Esophagus mucosa (tissue), 1 donor: Measurements from ENCODE around the gene XIST. TPM values are rescaled to one million over a fixed set of nuclear protein-coding genes. Genes with fewer than 3 reads are reported as not detected.
"Not testable (repeated sequence)": the region's sequence is repeated elsewhere in the genome, so short reads cannot be mapped to it uniquely, and the experiment has no call there.

ENCODE experiments used
- ATAC-seq: fragments of 200-7000 bp; cut with Tn5 transposase; one replicate; pipeline ENCODE4 v1.9.1; 2020
- total RNA-seq: library from RNA; stranded (reverse); gene quantifications from one replicate; pipeline ENCODE4 v1.2.4, GENCODE V29; 2023
- donor health status: DM: yes; HTN: yes; CAD: no.

The XIST gene
- total RNA-seq, 1 donor from 2014 or later = 115 TPM

GRCh38 chrX:73799888-73800287 is 52.6 kb downstream of the XIST start:
- no peak for ATAC-seq

GRCh38 chrX:73792511-73792910 is 60.0 kb downstream of the XIST start:
- ATAC-seq = not testable (repeated sequence)

- no peak for ATAC-seq
Observed at GRCh38 chrX:73785493-73785892, 67.0 kb downstream of the XIST start.
